Measurements from ENCODE around the gene SERPINB1.
"Not testable (repeated sequence)": the region's sequence is repeated elsewhere in the genome, so short reads cannot be mapped to it uniquely, and the experiment has no call there.

The SERPINB1 gene

GRCh38 chr6:2865694-2866151, 24.1 kb upstream of the SERPINB1 start:
- no peak for DNase-seq

- no peak for DNase-seq
Observed at GRCh38 chr6:2865270-2865669, 23.6 kb upstream of the SERPINB1 start.

GRCh38 chr6:2863901-2864300, 22.2 kb upstream of the SERPINB1 start:
- DNase-seq: no peak

GRCh38 chr6:2862712-2863181, 21.1 kb upstream of the SERPINB1 start:
- no peak for DNase-seq

- no peak for DNase-seq
Observed at GRCh38 chr6:2861822-2862164, 20.1 kb upstream of the SERPINB1 start.

- no peak for DNase-seq
Observed at GRCh38 chr6:2861060-2861821, 19.6 kb upstream of the SERPINB1 start.

GRCh38 chr6:2860706-2861059, 19.0 kb upstream of the SERPINB1 start:
- not testable (repeated sequence) for DNase-seq

GRCh38 chr6:2859798-2860705, 18.4 kb upstream of the SERPINB1 start:
- not testable (repeated sequence) for DNase-seq

GRCh38 chr6:2859185-2859700, 17.6 kb upstream of the SERPINB1 start:
- DNase-seq: no peak

- DNase-seq: peak; percentile 48
Observed at GRCh38 chr6:2857580-2858337, 16.1 kb upstream of the SERPINB1 start.

GRCh38 chr6:2857185-2857579, 15.5 kb upstream of the SERPINB1 start:
- no peak for DNase-seq

- DNase-seq: no peak
Observed at GRCh38 chr6:2855061-2855519, 13.4 kb upstream of the SERPINB1 start.

- no peak for DNase-seq
Observed at GRCh38 chr6:2854396-2854982, 12.8 kb upstream of the SERPINB1 start.

- peak; percentile 73 for DNase-seq
Observed at GRCh38 chr6:2853769-2854395, 12.2 kb upstream of the SERPINB1 start.

GRCh38 chr6:2853378-2853768, 11.7 kb upstream of the SERPINB1 start:
- DNase-seq: not testable (repeated sequence)

- DNase-seq: no peak
Observed at GRCh38 chr6:2852921-2853322, 11.3 kb upstream of the SERPINB1 start.

- DNase-seq: no peak
Observed at GRCh38 chr6:2852514-2852855, 10.8 kb upstream of the SERPINB1 start.

- DNase-seq: no peak
Observed at GRCh38 chr6:2851727-2852513, 10.3 kb upstream of the SERPINB1 start.

GRCh38 chr6:2850538-2851113, 9.0 kb upstream of the SERPINB1 start:
- DNase-seq: no peak

GRCh38 chr6:2848851-2849250, 7.2 kb upstream of the SERPINB1 start:
- DNase-seq: peak; percentile 56

- no peak for DNase-seq
Observed at GRCh38 chr6:2845880-2846208, 4.2 kb upstream of the SERPINB1 start.

All from activated naive CD4-positive, alpha-beta T cell treated with anti-CD3 and anti-CD28 coated beads, Interleukin-2, amount 50 U/mL, for 16 hours (primary cell).